HS-5 (cell line): ENCODE results near the gene CHP2.
"Not testable (repeated sequence)": the region's sequence is repeated elsewhere in the genome, so short reads cannot be mapped to it uniquely, and the experiment has no call there.

Experiments used
- DNase-seq: peaks from one replicate; pipeline ENCODE4 v3.0.0-alpha.2; 2012; ENCODE audit warnings: low read depth

The CHP2 gene

DNA sequence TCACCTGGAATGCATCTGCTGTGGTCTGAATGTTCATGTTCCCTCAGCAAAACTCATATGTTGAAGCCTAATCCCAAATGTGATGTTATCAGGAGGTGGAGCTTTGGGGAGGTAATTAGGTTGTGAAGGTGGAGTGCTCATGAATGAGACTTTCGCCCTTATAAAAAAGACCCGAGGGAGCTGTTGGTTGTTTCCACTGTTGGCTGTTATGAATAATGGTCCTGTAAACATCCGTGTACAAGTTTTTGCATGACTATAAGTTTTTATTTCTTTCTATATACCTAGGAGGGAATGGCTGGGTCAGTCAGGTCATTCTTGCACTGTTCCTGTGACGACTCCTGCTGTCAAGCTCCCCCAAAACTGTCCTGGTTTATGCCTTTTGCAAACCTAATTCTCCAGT lies 9.6 kb upstream of the CHP2 start:
- DNase-seq: no peak

GRCh38 chr16:23748630-23749029 lies 6.2 kb upstream of the CHP2 start:
- no peak for DNase-seq

- DNase-seq: not testable (repeated sequence)
Observed at GRCh38 chr16:23751053-23751452, 3.8 kb upstream of the CHP2 start.

DNA sequence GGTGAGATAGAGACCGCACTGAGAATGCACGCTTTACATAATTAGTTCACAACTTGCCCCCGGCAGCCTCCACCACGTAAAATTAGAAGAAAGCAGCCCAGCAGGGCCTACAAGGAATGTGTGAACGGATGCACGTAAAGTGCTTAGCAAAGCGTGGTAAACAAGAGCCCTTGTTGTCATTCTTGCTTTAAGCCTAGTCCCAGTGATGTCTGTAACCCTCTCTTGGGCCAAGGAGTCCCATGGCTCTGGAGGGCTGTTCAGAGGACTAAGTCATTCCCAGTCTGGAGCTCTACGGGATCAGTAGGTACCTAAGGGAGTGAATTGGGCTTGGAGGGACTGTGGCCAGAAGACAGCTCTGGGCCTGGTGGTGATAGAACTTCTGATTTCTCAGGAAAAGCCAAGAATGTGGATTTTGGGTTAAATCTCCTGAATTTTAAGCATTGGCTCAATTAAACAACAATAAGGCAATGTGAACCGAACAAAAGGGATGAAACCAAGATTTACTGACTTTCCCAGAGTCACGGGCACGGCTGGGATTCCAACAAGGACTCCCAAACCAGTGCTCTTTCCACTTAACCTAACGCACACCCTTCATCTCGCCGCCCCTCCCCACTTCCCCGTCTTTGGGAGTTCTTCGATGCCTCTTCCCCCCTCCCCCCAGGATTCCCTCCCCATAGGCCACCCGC lies 775 bp upstream of the CHP2 start:
- no peak for DNase-seq

DNA sequence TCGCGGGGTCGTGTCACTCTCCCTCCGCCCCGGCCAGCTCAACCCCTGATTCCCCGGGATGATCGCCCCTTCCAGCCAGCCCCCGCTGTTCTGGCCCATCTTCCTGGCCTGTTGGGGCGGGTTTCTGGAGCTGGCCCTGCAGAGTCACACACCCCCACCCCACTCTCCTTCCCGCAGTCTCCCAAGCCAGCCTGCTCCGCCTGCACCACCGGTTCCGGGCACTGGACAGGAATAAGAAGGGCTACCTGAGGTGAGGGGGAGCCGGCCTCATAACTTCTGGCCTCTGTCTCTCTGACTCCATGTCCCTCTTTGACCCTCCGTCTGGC lies 621 bp downstream of the CHP2 start:
- no peak for DNase-seq

DNA sequence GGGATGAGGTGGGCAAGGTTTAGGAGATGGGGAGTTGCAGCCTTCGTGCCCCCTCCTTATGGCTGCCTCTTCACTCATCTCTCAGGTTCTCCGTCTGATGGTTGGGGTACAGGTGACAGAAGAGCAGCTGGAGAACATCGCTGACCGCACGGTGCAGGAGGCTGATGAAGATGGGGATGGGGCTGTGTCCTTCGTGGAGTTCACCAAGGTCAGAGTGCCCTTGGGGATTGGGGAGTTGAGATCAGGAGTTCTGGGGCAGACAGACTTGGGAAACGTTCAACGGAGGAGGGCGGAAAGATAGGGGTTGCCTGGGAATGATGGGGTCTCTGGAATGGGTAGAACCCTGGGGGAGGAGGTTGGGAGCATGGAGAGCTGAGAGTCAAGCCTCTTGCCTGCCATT lies 2.3 kb downstream of the CHP2 start:
- no peak for DNase-seq

DNA sequence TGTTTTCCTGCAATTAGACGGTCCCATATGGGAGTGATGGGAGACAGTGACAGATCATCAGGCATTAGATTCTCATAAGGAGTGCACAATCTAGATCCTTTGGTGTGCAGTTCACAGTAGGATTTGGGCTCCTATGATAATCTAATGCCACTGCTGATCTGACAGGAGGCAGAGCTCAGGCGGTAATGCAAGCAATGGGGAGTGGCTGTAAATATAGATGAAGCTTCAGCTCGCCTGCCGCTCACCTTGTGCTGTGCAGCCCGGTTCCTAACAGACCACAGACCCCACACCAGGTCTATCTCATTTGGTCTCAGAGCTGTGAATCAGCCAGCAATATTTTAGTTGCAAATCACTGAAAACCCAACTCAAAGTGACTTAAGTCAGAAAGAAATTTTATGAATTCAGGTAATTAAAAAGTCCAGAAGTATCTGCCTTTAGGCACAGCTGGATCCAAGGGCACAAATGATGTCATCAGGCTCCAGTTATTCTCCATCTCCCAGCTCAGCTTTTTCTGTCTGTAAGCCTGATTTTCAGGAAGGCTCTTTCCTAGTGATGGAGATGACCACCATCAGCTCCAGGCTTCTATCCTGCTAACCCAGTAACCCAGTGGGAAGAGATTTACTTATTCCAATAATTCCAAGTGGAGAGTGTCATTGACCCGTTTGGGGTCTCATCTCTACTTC lies 3.3 kb downstream of the CHP2 start:
- no peak for DNase-seq

GRCh38 chr16:23765933-23766332 lies 11.1 kb downstream of the CHP2 start:
- DNase-seq: no peak

GRCh38 chr16:23768581-23768980 lies 13.8 kb downstream of the CHP2 start:
- DNase-seq: no peak

- no peak for DNase-seq
Observed at GRCh38 chr16:23771027-23771426, 16.2 kb downstream of the CHP2 start.

DNA sequence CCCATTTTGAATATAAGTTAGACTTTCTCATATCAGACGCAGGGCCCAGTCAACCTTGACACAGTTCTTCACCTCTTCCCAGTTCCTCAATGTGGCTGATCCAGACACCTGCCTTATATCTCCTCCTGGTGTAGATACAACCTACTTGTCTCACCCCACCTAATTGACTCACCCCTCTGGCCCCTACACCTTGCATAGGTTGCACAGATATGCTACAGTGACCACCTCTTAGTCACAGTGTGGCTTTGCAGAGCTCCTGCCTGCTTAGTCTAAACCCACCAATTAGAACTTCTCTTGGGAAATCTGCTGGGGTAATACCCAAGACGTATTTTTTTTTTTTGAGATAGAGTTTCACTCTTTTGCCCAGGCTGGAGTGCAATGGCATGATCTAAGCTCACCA lies 16.8 kb downstream of the CHP2 start:
- no peak for DNase-seq

DNA sequence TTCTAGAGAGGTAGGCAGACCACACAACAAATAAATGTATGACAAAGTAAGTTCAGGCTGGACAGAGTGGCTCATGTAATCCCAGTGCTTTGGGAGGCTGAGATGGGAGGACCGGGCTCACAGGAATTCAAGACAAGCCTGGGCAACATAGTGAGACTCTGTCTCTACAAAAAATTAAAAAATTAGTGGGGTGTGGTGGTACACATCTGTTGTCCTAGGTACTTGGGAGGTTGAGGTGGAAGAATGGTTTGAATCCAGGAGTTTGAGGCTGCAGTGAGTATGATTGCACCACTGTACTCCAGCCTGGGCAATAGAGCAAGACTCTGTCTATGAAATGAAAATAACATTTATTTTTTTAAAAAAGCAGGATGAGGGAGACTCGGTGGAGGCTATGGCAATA lies 18.5 kb downstream of the CHP2 start:
- no peak for DNase-seq

GRCh38 chr16:23781176-23781575 lies 26.4 kb downstream of the CHP2 start:
- DNase-seq: no peak

GRCh38 chr16:23784811-23785447 lies 30.1 kb downstream of the CHP2 start:
- no peak for DNase-seq

DNA sequence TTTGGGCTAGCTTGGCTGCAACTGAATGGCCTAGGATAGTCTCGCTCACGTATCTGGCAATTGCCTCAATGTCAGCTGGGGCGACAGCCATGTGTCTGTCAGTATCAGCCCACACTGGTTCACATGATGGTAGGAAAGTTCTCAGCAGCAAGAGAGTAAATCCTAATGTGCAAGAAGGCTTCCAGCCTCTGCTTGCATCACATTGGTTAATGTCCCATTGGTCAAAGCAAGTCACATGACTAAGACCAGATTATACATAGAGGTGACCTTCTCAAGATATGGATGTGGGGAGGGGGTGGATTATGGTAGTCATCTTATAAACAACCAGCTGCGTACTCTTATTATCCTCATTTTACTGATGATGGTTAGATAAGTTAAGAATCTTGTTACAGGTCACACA lies 31.0 kb downstream of the CHP2 start:
- DNase-seq: no peak

DNA sequence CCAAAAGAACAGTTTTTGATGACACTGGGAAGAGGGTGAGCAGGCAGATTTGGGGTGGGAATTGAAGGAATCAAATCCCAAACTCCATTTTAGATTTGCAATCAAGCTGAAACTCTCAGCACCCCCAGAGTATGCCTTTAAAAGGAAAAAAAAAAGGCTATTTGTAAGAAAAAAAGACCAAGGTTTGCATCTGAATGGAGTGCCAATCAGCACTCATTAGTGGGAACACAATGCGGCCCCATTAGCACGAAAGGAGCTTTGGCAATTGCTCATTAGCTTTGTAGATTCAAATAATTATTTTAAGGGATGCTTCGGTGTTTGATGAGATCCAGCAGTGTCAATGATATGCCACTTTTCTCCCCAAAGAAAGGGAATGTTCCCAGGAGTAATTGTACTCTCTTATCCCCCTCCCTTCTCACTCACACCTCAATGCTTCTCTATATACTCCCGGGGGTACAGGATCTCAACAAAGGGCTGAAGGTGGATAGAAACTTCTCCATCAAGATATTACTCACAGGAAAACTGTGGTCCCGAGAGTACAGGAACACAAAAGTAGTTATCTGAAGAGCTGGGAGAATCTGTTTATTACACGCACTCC lies 32.2 kb downstream of the CHP2 start:
- DNase-seq: no peak

GRCh38 chr16:23788685-23789084 lies 33.9 kb downstream of the CHP2 start:
- DNase-seq: no peak

DNA sequence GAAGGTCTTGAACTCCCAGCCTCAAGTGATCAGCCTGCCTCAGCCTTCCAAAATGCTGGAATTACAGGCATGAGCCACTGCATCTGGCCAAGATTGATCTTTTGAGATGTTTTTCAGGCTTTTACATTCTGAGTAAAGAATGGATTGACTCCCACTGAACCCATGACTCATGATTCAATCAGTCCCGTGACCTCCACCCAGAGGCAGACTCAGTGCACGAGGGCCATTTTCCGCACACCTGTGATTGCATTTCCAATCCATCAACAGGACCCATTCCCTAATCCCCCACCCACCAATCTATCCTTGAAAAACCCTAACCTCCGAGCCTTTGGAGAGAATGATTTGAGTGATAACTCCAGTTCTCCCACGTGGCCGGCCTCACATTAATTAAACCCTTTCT lies 40.6 kb downstream of the CHP2 start:
- no peak for DNase-seq

GRCh38 chr16:23796941-23797340 lies 42.1 kb downstream of the CHP2 start:
- DNase-seq: no peak

DNA sequence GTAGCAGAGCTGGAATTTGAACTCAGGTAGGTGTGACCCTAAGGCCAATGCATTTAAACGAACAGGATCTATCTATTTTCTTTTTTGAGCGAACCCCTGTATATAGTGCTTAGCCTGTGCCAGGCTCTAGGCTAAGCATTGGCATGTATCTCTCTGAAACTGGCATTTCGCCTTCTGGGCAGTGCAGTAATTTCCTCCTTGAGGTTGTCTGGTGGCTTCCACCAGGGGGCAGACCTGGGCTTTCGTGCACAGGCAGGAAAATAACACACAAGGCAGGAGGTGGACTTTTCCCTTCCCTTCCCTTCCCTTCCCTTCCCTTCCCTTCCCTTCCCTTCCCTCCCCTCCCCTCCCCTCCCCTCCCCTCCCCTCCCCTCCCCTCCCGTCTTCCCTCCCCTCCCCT lies 46.6 kb downstream of the CHP2 start:
- DNase-seq: no peak

GRCh38 chr16:23802776-23803175 lies 48.0 kb downstream of the CHP2 start:
- DNase-seq: no peak

DNA sequence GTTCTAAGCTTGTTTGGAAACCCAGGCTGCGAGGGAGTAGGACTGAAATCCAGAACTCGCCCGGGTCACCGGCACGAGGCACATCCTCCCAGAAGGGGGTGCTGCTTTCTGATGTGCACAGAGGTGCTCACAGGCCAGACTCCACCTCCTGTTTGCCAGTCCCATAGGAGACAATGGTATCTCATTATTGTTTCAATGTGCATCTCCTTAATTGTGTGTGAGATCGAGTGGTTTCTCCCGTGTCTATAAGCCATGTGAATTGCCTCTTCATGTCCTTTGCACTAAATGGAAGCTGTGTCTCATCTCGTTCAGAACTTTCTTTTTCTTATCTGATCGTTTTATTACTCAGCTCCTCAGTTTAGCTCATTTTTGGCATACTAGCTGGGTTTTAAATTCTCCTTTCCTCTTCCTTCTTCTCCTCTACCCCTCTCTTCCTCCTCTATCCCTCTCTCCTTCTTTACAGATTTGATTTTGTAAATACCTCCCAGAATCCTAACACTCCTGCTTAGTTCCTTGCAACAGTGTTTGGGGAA lies 48.8 kb downstream of the CHP2 start:
- no peak for DNase-seq

GRCh38 chr16:23807028-23807427 lies 52.2 kb downstream of the CHP2 start:
- DNase-seq: no peak
